GM18870 (cell line): Measurements from ENCODE around the gene OXCT1.
"Not testable (repeated sequence)": the region's sequence is repeated elsewhere in the genome, so short reads cannot be mapped to it uniquely, and the experiment has no call there.

Source experiments
- ATAC-seq: cut with Tn5 transposase; IDR thresholded peaks from one replicate; pipeline ENCODE4 v1.9.1; 2021; ENCODE audit warnings: moderate library complexity; ENCODE audit not compliant: unreplicated experiment

The OXCT1 gene

GRCh38 chr5:41874512-41875060 is 4.4 kb upstream of the OXCT1 start:
- ATAC-seq, result no peak

GRCh38 chr5:41871852-41872251 is 1.6 kb upstream of the OXCT1 start:
- no peak for ATAC-seq

GRCh38 chr5:41870627-41871048 is 413 bp upstream of the OXCT1 start:
- ATAC-seq, result no peak

GRCh38 chr5:41869151-41869723 is 988 bp downstream of the OXCT1 start:
- no peak for ATAC-seq

- peak; percentile 81 for ATAC-seq
Measured at GRCh38 chr5:41863871-41864486, 6.2 kb downstream of the OXCT1 start.

GRCh38 chr5:41858890-41859289 is 11.3 kb downstream of the OXCT1 start:
- ATAC-seq, result no peak

- ATAC-seq, result no peak
Measured at GRCh38 chr5:41857989-41858388, 12.2 kb downstream of the OXCT1 start.

- peak; percentile 92 for ATAC-seq
Measured at GRCh38 chr5:41856644-41857491, 13.4 kb downstream of the OXCT1 start.

GRCh38 chr5:41852293-41852692 is 17.9 kb downstream of the OXCT1 start:
- no peak for ATAC-seq

- no peak for ATAC-seq
Measured at GRCh38 chr5:41851116-41851515, 19.1 kb downstream of the OXCT1 start.

- ATAC-seq, result no peak
Measured at GRCh38 chr5:41848983-41849382, 21.2 kb downstream of the OXCT1 start.

- not testable (repeated sequence) for ATAC-seq
Measured at GRCh38 chr5:41845751-41846150, 24.5 kb downstream of the OXCT1 start.

GRCh38 chr5:41844502-41844901 is 25.7 kb downstream of the OXCT1 start:
- no peak for ATAC-seq

- ATAC-seq, result peak; percentile 48
Measured at GRCh38 chr5:41843456-41844370, 26.5 kb downstream of the OXCT1 start.

- peak; percentile 94 for ATAC-seq
Measured at GRCh38 chr5:41842777-41843176, 27.4 kb downstream of the OXCT1 start.

GRCh38 chr5:41841325-41841724 is 28.9 kb downstream of the OXCT1 start:
- no peak for ATAC-seq

- ATAC-seq, result no peak
Measured at GRCh38 chr5:41840251-41840650, 30.0 kb downstream of the OXCT1 start.

- no peak for ATAC-seq
Measured at GRCh38 chr5:41837793-41838192, 32.4 kb downstream of the OXCT1 start.

- no peak for ATAC-seq
Measured at GRCh38 chr5:41835645-41836044, 34.6 kb downstream of the OXCT1 start.

GRCh38 chr5:41834506-41834905 is 35.7 kb downstream of the OXCT1 start:
- no peak for ATAC-seq

- no peak for ATAC-seq
Measured at GRCh38 chr5:41832430-41832829, 37.8 kb downstream of the OXCT1 start.
